Keratinocyte (primary cell): ENCODE measurements around the gene PAGR1. TPM values are rescaled to one million over a fixed set of nuclear protein-coding genes. Genes with fewer than 3 reads are reported as not detected.

Source experiments
- DNase-seq: peaks from one replicate; pipeline ENCODE4 v3.0.0-alpha.2; 2011; ENCODE audit warnings: low read depth, missing footprints, low spot score
- FAIRE-seq: peaks from 2 replicates; lab custom pipeline; 2011; peaks lifted over from hg19 to GRCh38; lab: Jason Lieb, UNC
- H2AFZ ChIP-seq: 2 replicates; pipeline ENCODE4 v1.6.0; 2012; ENCODE audit warnings: low read length, control low read depth, inconsistent platforms; ENCODE audit not compliant: control insufficient read depth
- H3K27ac ChIP-seq: 2 replicates; pipeline ENCODE4 v1.5.1; 2011; ENCODE audit warnings: low read length; ENCODE audit not compliant: control insufficient read depth, insufficient read depth
- H3K27me3 ChIP-seq: 3 replicates; pipeline ENCODE4 v1.6.0; 2011; ENCODE audit warnings: low read length; ENCODE audit not compliant: control insufficient read depth, insufficient read depth; ENCODE audit errors: extremely low read depth
- H3K36me3 ChIP-seq, 2 experiments: 2 replicates in 1 of 2; 3 replicates in 1 of 2; pipeline ENCODE4 v1.5.1; 2011; ENCODE audit warnings: low read length in 2 of 2, mild to moderate bottlenecking in 1 of 2; ENCODE audit not compliant: control insufficient read depth in 2 of 2, insufficient read depth in 2 of 2; ENCODE audit errors: extremely low read depth in 1 of 2
- H3K4me1 ChIP-seq: 3 replicates; pipeline ENCODE4 v1.5.1; 2011; ENCODE audit warnings: low read length; ENCODE audit not compliant: control insufficient read depth, insufficient read depth; ENCODE audit errors: extremely low read depth
- H3K4me2 ChIP-seq: 3 replicates; pipeline ENCODE4 v1.6.0; 2011; ENCODE audit warnings: low read depth, low read length; ENCODE audit not compliant: control insufficient read depth, insufficient read depth; ENCODE audit errors: extremely low read depth
- H3K4me3 ChIP-seq, 3 experiments: fragments of 200-600 bp in 1 of 3; sonication (generic) in 1 of 3; 2 replicates in 2 of 3; 3 replicates in 1 of 3; pipeline ENCODE4 v1.5.1; 2011 to 2016; ENCODE audit warnings: low read length in 3 of 3, mild to moderate bottlenecking in 3 of 3, control low read depth in 2 of 3, inconsistent platforms in 1 of 3, low read depth in 1 of 3, mixed read lengths in 1 of 3, mixed run types in 1 of 3, moderate library complexity in 1 of 3; ENCODE audit not compliant: control insufficient read depth in 2 of 3, insufficient read depth in 2 of 3; ENCODE audit errors: extremely low read depth in 1 of 3
- H3K79me2 ChIP-seq: 2 replicates; pipeline ENCODE4 v1.6.0; 2012; ENCODE audit warnings: low read length; ENCODE audit not compliant: control insufficient read depth, insufficient read depth
- H3K9ac ChIP-seq: 3 replicates; pipeline ENCODE4 v1.6.0; 2011; ENCODE audit warnings: low read length; ENCODE audit not compliant: control insufficient read depth, insufficient read depth; ENCODE audit errors: extremely low read depth
- H3K9me1 ChIP-seq: 3 replicates; pipeline ENCODE4 v1.6.0; 2011; ENCODE audit warnings: low read length; ENCODE audit not compliant: control insufficient read depth, insufficient read depth; ENCODE audit errors: extremely low read depth
- H3K9me3 ChIP-seq: 2 replicates; pipeline ENCODE4 v1.5.1; 2012; ENCODE audit warnings: low read depth, low read length; ENCODE audit not compliant: control insufficient read depth
- H4K20me1 ChIP-seq: 3 replicates; pipeline ENCODE4 v1.6.0; 2011; ENCODE audit warnings: low read length; ENCODE audit not compliant: control insufficient read depth, insufficient read depth; ENCODE audit errors: extremely low read depth
- EZH2 ChIP-seq: IDR thresholded peaks from one replicate; pipeline ENCODE4 v1.6.1; 2012; ENCODE audit warnings: inconsistent platforms, mild to moderate bottlenecking, low read length, moderate library complexity
- dilution Hi-C: fragments of 300-500 bp; cut with MboI; formaldehyde crosslinking; loops from one replicate; pipeline ENCODE4 v1.7.0; 2020; ENCODE audit warnings: low sequenced_read_pairs; ENCODE audit not compliant: extremely low pct_ligation_motif_present
- polyA plus RNA-seq, 5 experiments: library from polyadenylated mRNA; depleted of rRNA in 3 of 5; stranded (reverse) in 3 of 5; stranded (forward) in 1 of 5; unstranded in 1 of 5; fragments of >200 nt; gene quantifications; 1 replicate in 1 of 5; 2 replicates in 3 of 5; 3 replicates in 1 of 5; pipeline versions ENCODE4 v1.2.1 to v1.2.3, GENCODE V29; 2011 to 2012; ENCODE audit warnings: missing spikeins in 2 of 5, low read depth in 1 of 5, low replicate concordance in 1 of 5
- TF ChIP-seq, protein P1 (sequence below), 3 experiments: IDR thresholded peaks in 1 of 3; conservative IDR thresholded peaks in 1 of 3; optimal IDR thresholded peaks in 1 of 3; 2 replicates in 2 of 3; 3 replicates in 1 of 3; pipeline versions ENCODE3 to v1.5.1; 2011; ENCODE audit warnings: low read length in 3 of 3, mild to moderate bottlenecking in 3 of 3, moderate library complexity in 2 of 3, control low read depth in 1 of 3, inconsistent platforms in 1 of 3; ENCODE audit not compliant: insufficient read depth in 2 of 3; ENCODE audit errors: extremely low read depth in 1 of 3

The PAGR1 gene
- polyA plus RNA-seq, 1 donor (not counting 4 experiments of a cell fraction or from before 2014, with no cell fraction given): 13.6 TPM

DNA sequence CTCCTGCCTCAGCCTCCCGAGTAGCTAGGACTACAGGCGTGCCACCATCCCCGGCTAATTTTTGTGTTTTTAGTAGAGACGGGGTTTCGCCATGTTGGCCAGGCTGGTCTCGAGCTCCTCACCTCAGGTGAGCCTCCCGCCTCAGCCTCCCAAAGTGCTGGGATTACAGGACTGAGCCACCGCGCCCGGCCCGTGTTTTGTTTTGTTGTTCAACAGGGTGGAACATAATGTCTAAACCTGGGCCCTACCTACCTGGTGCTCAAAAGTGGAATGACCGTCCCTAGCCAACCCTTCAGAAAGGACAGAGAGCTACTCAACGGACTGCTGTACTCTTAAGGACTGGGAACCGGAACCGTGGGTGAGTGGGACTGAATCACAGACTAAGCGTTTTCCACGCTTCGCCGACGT, 26.2 kb upstream of the PAGR1 start:
- H3K9me3 ChIP-seq: no peaks in the 10 kb centered on the region
- peak overlapping the region; percentile 98 for H2AFZ ChIP-seq
- no peaks in the 10 kb centered on the region for H4K20me1 ChIP-seq
- H3K4me1 ChIP-seq: peaks cover 21% of the 10 kb centered on the region
- H3K79me2 ChIP-seq: peaks cover 41% of the 10 kb centered on the region
- DNase-seq: no peak
- no peaks in the 10 kb centered on the region for H3K36me3 ChIP-seq
- H3K9ac ChIP-seq: peak overlapping the region; percentile 91
- no peaks in the 10 kb centered on the region for H3K27me3 ChIP-seq
- H3K4me2 ChIP-seq: peak overlapping the region; percentile 89
- peak overlapping the region; percentile 78 to 89 (median 88) for H3K4me3 ChIP-seq
- no peak for FAIRE-seq
- H3K27ac ChIP-seq: peak overlapping the region; percentile 77
- H3K9me1 ChIP-seq: no peaks in the 10 kb centered on the region
- dilution Hi-C loops: no loop called here
- TF ChIP-seq, protein P1, sequence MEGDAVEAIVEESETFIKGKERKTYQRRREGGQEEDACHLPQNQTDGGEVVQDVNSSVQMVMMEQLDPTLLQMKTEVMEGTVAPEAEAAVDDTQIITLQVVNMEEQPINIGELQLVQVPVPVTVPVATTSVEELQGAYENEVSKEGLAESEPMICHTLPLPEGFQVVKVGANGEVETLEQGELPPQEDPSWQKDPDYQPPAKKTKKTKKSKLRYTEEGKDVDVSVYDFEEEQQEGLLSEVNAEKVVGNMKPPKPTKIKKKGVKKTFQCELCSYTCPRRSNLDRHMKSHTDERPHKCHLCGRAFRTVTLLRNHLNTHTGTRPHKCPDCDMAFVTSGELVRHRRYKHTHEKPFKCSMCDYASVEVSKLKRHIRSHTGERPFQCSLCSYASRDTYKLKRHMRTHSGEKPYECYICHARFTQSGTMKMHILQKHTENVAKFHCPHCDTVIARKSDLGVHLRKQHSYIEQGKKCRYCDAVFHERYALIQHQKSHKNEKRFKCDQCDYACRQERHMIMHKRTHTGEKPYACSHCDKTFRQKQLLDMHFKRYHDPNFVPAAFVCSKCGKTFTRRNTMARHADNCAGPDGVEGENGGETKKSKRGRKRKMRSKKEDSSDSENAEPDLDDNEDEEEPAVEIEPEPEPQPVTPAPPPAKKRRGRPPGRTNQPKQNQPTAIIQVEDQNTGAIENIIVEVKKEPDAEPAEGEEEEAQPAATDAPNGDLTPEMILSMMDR (optimal IDR thresholded peaks at IDR 0.05 in 1 of 3, IDR thresholded peaks at IDR 0.05 in 1 of 3, conservative IDR thresholded peaks at IDR 0.05 in 1 of 3; ENCODE audit: extremely low read depth in 1 of 3, insufficient read depth in 2 of 3, low read length in 3 of 3): no peak
- TF ChIP-seq EZH2: no peak

DNA sequence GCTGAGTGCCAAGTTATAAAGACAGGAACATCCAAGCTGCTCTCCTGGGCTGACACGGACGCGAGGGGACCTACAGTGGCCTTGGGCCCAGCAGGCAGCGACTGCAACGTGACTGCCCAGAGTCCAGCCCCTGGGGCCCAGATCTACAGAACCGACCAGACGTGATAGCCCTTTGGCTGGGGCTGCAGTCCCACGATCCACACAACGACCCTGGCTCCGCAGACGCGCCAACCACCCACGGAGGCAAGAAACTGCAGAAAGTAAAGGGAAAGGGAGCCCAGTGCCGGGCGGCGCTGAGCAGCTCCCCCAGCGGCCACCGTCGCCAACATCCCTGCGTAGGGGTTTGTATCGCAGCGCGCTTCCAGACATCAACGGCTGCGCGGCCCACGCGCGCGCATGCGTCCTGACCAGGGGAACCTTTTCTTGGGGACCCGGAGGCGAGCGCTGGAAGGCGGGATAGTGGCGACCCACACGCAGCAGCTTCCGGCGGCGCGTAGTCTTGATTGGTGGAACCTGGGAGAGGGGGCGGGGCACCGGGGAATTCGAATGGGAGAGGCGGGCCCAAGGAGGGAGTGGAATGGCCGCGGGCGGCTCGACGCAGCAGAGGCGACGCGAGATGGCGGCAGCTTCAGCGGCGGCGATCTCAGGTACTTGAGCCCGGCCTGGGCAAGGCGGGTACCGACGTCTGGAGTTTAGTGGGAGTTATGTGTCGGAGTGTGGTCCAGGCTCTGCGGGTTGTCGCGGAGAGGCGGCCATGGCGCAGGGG, 25.6 kb upstream of the PAGR1 start, which contains the start of gene KIF22:
Gene KIF22 (plus strand): TSS at position 569 of the 766 bp plus-strand sequence. CDS start 9 bp downstream, at position 578.
- DNase-seq (peak; percentile 88), FAIRE-seq (no peak)
- Histone ChIP-seq H3K4me2 (peak within 1 kb of the TSS; percentile 90), H3K27me3 (no peaks in the 10 kb centered on the region), H3K36me3 (no peaks in the 10 kb centered on the region), H4K20me1 (no peaks in the 10 kb centered on the region), H3K27ac (peak within 1 kb of the TSS; percentile 79), H3K9ac (peak within 1 kb of the TSS; percentile 91), H3K4me1 (peaks cover 21% of the 10 kb centered on the region), H2AFZ (peak within 1 kb of the TSS; percentile 98), H3K9me3 (no peaks in the 10 kb centered on the region), H3K9me1 (no peaks in the 10 kb centered on the region), H3K79me2 (peaks cover 47% of the 10 kb centered on the region), H3K4me3 (peak within 1 kb of the TSS; percentile 78 to 91 (median 89))
- dilution Hi-C loops: no loop called here
- TF ChIP-seq, protein P1 (optimal IDR thresholded peaks at IDR 0.05 in 1 of 3, IDR thresholded peaks at IDR 0.05 in 1 of 3, conservative IDR thresholded peaks at IDR 0.05 in 1 of 3; ENCODE audit: extremely low read depth in 1 of 3, insufficient read depth in 2 of 3, low read length in 3 of 3): peak; percentile 73 to 89 (median 74)
- TF ChIP-seq EZH2: no peak
